Measurements from ENCODE around the gene NR3C2.

Gene NR3C2

GRCh38 chr4:148266921-148267320 lies 175.3 kb downstream of the NR3C2 start:
- no peak for DNase-seq (ENCODE audit: low read depth)
- TF ChIP-seq, protein P1, sequence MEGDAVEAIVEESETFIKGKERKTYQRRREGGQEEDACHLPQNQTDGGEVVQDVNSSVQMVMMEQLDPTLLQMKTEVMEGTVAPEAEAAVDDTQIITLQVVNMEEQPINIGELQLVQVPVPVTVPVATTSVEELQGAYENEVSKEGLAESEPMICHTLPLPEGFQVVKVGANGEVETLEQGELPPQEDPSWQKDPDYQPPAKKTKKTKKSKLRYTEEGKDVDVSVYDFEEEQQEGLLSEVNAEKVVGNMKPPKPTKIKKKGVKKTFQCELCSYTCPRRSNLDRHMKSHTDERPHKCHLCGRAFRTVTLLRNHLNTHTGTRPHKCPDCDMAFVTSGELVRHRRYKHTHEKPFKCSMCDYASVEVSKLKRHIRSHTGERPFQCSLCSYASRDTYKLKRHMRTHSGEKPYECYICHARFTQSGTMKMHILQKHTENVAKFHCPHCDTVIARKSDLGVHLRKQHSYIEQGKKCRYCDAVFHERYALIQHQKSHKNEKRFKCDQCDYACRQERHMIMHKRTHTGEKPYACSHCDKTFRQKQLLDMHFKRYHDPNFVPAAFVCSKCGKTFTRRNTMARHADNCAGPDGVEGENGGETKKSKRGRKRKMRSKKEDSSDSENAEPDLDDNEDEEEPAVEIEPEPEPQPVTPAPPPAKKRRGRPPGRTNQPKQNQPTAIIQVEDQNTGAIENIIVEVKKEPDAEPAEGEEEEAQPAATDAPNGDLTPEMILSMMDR (conservative IDR thresholded peaks at IDR 0.05; ENCODE audit: low read depth, low read length), result no peak
- no peak overlapping the region for H3K4me3 ChIP-seq (ENCODE audit: low read depth, low read length)

DNA sequence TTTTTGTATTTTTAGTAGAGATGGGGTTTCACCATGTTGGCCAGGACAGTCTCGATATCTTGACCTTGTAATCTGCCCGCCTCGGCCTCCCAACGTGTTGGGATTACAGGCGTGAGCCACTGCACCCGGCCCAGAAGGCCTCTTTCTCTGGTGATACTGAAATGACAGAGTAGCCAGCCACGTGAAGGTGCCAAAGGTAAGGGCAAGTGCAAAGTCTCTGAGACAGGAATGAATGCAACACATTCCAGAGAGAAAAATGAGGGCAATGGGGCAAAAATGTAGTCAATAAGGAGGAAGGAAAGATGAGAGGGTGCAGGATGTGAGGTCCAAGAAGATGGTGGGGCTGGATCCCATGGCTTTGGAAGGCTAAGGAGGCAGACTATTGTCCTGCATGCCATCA lies 176.0 kb downstream of the NR3C2 start:
- no peak overlapping the region for H3K4me3 ChIP-seq (ENCODE audit: low read depth, low read length)
- TF ChIP-seq, protein P1 (conservative IDR thresholded peaks at IDR 0.05; ENCODE audit: low read depth, low read length), result no peak
- no peak for DNase-seq (ENCODE audit: low read depth)

- DNase-seq (ENCODE audit: low read depth), result no peak
- no peak overlapping the region for H3K4me3 ChIP-seq (ENCODE audit: low read depth, low read length)
- TF ChIP-seq, protein P1 (conservative IDR thresholded peaks at IDR 0.05; ENCODE audit: low read depth, low read length), result no peak
Measured at GRCh38 chr4:148265627-148266026, 176.6 kb downstream of the NR3C2 start.

GRCh38 chr4:148263802-148264201 lies 178.4 kb downstream of the NR3C2 start:
- H3K4me3 ChIP-seq (ENCODE audit: low read depth, low read length), result no peak overlapping the region
- DNase-seq (ENCODE audit: low read depth), result no peak
- TF ChIP-seq, protein P1 (conservative IDR thresholded peaks at IDR 0.05; ENCODE audit: low read depth, low read length), result no peak

DNA sequence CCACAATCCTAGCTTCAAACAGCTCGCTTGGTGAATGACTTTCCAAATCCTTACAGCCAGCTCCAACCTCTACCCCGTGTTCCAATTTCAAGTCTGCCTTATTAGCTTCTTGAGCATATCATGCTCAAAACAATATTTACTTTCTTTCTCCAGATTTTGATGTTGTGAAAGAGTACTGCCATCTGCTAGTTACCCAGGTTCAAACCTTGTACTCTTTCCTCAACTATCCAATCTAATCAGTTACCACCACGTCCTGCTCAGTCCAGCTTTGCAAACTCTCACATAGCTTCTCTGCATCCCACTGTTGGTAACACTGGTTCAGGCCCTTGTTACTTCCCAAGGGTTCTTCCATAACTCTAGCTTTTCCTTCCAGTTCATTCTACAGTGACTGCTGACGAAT lies 179.1 kb downstream of the NR3C2 start:
- H3K4me3 ChIP-seq (ENCODE audit: low read depth, low read length), result no peak overlapping the region
- TF ChIP-seq, protein P1 (conservative IDR thresholded peaks at IDR 0.05; ENCODE audit: low read depth, low read length), result no peak
- no peak for DNase-seq (ENCODE audit: low read depth)

- TF ChIP-seq, protein P1 (conservative IDR thresholded peaks at IDR 0.05; ENCODE audit: low read depth, low read length), result no peak
- no peak overlapping the region for H3K4me3 ChIP-seq (ENCODE audit: low read depth, low read length)
- DNase-seq (ENCODE audit: low read depth), result no peak
Measured at GRCh38 chr4:148261848-148262247, 180.4 kb downstream of the NR3C2 start.

GRCh38 chr4:148259841-148260240 lies 182.4 kb downstream of the NR3C2 start:
- no peak for DNase-seq (ENCODE audit: low read depth)
- no peak overlapping the region for H3K4me3 ChIP-seq (ENCODE audit: low read depth, low read length)
- TF ChIP-seq, protein P1 (conservative IDR thresholded peaks at IDR 0.05; ENCODE audit: low read depth, low read length), result no peak
